ENCODE results near the gene TMEM151B.
A peak's percentile ranks its signal among the peaks of the same experiment; 100 is the strongest.

The TMEM151B gene

DNA sequence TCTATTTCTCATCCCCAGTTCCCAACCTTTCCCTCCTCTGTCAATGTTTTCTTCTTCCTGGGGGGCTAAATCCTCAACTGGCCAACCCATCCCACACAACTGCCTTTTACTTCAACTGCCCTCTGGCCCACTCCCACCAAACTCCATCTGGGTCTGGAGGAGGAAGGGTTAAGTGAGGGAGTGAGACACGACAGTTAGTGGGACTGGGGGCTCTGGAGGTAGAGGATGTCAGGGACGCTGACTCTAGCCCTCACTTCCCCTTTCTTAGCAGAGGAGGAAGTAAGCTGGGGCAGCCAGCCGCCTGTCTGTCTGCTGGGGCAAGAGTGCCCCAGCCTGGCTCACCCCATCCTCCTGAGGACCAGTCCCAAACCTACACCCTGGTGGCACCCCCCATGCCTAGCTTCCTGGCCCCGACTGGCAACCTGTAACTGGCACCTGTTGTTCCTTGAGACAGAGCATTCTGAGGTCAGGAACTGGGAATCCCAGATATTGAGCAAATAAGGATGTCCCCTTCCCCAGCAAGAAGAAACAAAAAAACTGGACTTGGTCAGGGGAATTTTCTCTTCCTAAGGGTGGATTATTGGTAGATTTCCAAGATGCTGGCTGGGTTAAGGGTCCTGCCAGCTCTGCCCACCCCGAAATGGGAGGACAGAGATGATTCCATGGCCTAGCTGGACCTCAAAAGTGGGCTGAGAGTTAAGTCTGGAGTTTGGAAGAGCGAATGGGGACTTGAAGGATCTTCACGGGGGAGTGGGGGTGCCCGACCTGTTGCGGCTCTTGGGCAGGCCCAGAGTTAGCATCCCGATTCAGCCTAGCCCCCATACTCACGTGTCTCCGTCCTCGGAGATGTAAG, 5.9 kb upstream of the TMEM151B start:
- no peak for DNase-seq (ENCODE audit: low read depth)

DNA sequence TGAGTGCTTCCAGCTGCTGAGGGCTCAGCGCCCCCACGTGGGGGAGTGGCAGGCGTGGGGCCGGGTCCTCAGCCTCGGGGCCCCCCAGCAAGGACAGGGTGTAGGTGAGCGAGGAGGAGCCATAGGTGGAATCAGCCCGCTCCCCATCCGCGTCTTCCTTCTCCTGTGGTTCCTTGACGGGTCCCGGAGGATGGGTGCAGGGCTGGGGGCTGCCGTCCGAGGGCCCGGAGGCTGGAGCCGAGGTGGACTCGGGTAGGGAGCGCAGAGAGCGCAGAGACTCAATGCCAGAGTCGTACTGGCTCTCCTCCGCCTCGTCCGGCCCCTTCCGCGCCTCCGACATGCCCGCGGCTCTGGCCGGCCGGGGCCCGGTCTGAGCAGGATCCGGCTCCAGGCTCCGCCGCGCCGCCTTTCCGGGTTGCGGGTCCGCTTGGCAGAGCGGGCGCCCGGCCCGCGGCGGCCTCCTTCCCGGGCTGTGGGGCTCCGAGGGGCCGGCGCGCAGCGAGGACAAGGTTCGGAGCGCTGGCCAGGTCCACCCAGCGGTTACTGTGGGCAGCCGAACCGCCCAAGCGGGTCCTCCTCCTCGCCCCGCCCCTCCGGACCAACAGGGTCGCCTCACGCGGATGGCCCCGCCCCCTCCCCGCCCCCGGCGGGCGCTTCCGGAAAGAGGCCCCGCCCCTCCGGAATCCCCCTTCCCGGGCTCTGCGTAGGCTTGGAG, 5.1 kb upstream of the TMEM151B start, which contains the start of gene NFKBIE:
TSS of gene NFKBIE (minus strand) at position 545 of the 715 bp plus-strand sequence. CDS start at position 340, 205 bp downstream.
- peak; percentile 84 for DNase-seq (ENCODE audit: low read depth)

DNA sequence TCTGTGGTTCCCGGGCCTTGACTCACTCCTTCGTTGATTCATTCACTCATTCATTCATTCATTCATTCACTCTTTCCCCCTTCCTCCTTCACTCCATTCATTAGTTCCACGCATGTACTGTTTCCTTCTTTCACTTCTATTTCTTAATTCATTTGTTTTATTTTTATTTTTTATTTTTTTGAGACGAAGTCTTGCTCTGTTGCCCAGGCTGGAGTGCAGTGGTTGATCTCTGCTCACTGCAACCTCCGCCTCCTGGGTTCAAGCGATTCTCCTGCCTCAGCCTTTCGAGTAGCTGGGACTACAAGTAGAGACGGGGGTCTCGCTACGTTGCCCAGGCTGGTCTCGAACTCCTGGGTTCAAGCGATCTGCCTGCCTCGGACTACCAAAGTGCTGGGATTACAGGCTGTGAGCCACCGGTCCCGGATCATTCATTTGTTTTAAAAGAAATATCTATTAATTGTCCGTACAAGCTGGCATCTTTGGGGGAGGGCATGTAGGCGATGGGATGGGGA, 4.5 kb upstream of the TMEM151B start:
- no peak for DNase-seq (ENCODE audit: low read depth)

GRCh38 chr6:44266347-44266746, 3.9 kb upstream of the TMEM151B start:
- no peak for DNase-seq (ENCODE audit: low read depth)

- no peak for DNase-seq (ENCODE audit: low read depth)
Measured at GRCh38 chr6:44267252-44267651, 3.0 kb upstream of the TMEM151B start.

DNA sequence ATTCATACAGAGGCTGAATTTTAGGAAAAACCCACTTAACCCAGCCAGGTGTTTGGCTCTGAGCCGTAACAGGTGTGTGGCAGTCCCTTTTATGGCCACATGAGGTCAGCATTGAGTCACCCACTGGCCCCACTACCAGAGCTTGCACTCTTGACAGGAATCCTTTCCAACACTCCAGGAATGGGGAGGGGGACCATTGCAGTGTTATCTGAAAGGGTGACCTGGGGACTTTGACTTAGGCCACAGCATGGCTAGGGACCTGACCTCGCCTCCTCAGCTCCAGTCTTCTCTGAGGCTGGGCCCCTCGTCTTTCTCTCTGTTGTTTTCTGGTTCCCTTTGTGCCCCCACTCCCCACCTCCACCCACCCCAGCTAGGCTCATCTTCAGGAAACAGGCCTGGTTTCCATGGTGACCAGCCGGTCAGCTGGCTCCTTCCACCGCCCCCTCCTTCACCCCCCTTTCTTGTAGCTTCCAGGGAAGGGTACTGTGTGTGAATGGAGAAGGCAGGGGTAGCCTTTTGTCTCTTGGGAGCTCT, 2.1 kb upstream of the TMEM151B start:
- DNase-seq (ENCODE audit: low read depth) = no peak

DNA sequence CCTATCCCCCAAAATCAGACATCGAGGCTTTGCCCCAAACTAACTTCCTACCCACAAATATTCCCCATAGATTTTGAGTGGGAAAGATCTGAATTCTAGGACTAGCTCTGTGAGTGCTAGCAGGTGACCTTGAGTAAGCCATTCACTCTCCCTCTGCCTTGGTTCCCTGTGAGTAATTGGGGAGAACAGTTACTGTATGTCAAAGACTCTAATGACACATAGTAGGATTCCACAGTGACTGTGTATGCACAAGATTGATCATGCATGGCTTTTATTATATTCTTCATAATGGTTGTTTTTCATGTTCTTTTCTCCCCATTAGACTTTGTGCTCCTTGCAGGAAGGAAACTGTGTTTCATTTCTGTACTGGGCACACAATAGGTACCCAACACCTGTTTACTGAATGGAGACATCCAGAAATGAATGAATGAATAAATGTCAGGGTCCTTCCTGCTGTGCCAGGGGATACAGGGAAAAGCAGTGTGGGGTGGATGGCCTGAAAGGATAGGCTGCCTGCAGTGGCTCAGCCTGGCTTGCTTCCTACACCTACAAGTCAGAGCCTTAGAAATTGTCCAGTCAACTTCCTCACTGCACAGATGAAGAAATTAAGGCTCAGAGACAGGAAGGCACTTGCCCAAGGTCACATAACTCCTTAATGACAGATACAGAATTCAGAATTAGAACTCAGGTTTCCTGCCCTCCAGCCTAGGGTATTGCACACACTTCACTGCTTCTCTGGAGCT, 901 bp upstream of the TMEM151B start:
- no peak for DNase-seq (ENCODE audit: low read depth)

DNA sequence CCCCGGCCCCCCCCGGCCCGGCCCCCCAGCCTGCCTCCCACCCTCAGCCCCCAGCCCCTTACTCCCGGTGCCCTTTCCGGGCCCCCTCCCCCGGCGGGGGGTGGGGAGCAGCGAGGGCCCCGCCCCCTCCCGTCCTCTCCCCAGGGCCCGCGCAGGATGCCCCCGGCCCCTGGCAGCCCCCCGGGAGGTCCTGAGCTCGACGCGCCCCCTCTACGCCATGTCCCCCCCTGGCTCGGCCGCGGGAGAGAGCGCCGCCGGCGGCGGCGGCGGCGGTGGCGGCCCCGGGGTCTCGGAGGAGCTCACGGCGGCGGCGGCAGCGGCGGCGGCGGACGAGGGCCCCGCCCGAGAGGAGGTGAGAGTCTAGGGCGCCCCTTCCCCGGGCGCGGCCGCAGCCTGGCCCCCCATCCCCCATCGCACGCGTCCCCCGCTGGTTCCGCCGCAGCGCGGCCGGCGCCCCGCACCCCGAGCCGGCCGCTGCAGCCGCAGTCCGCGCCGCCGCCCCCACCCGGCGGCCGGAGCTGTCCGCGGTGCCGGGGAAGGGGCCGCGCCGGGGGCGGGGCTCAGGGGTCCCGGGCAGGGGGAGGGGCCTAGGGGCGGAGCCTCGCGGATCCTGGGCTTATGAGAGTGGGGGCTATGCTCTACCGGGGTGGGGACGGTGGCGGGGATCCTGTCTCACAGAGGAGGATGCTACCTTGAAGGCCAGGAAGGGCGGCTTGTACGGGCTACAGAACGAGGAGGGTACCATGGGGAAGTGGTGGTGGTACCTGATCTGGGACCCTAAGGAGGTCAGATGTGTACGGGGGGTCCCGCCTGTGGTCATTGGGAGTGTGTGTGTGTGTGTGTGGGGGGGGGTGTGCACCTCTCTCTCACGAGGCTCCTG, 516 bp downstream of the TMEM151B start:
- DNase-seq (ENCODE audit: low read depth) = no peak

GRCh38 chr6:44271406-44271723, 1.1 kb downstream of the TMEM151B start:
- no peak for DNase-seq (ENCODE audit: low read depth)

DNA sequence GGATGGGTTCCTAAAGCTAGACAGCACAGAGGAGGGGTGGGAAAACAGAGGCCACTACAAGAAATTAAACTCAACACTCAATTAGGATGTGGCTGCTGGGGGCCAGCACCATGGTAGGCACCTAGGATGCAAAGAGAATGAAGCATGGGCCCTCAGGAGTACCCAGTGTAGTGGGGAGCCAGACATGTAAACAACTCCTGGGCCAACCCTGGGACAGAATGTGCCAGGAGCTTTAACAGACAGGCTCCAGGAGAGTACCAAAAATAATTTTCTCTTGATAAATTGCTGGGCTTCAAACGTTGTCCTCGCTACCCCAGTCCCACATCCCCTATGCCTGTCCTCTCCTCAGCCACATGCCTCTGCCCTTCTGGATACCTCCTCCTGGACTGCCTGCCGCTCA, 1.7 kb downstream of the TMEM151B start:
- no peak for DNase-seq (ENCODE audit: low read depth)

- no peak for DNase-seq (ENCODE audit: low read depth)
Measured at GRCh38 chr6:44272529-44272928, 2.3 kb downstream of the TMEM151B start.

DNA sequence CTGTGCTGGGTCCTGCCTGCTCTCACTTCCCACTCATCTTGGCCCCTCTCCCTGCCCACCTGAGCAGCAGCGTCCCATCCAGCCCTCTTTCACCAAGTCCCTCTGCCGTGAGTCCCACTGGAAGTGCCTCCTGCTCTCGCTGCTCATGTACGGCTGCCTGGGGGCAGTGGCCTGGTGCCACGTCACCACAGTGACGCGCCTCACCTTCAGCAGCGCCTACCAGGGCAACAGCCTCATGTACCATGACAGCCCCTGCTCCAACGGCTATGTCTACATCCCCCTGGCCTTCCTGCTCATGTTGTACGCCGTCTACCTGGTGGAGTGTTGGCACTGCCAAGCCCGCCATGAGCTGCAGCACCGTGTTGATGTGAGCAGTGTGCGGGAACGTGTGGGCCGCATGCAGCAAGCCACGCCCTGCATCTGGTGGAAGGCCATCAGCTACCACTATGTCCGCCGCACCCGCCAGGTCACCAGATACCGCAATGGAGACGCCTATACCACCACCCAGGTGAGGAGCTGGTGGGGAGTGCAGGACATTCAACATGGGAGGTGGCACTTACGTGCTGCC, 2.8 kb downstream of the TMEM151B start:
- no peak for DNase-seq (ENCODE audit: low read depth)

- DNase-seq (ENCODE audit: low read depth) = no peak
Measured at GRCh38 chr6:44273617-44274016, 3.4 kb downstream of the TMEM151B start.

DNA sequence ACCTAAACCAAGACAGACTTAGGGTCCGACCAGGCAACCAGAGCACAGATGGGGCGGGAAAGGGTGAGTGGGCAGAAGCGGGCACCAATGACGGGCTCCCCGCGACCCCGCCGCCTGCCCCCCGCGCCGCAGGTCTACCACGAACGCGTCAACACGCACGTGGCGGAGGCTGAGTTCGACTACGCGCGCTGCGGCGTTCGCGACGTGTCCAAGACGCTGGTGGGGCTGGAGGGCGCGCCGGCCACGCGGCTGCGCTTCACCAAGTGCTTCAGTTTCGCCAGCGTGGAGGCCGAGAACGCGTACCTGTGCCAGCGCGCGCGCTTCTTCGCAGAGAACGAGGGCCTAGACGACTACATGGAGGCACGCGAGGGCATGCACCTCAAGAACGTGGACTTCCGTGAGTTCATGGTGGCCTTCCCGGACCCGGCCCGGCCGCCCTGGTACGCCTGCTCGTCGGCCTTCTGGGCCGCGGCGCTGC, 5.1 kb downstream of the TMEM151B start:
- DNase-seq (ENCODE audit: low read depth) = no peak

DNA sequence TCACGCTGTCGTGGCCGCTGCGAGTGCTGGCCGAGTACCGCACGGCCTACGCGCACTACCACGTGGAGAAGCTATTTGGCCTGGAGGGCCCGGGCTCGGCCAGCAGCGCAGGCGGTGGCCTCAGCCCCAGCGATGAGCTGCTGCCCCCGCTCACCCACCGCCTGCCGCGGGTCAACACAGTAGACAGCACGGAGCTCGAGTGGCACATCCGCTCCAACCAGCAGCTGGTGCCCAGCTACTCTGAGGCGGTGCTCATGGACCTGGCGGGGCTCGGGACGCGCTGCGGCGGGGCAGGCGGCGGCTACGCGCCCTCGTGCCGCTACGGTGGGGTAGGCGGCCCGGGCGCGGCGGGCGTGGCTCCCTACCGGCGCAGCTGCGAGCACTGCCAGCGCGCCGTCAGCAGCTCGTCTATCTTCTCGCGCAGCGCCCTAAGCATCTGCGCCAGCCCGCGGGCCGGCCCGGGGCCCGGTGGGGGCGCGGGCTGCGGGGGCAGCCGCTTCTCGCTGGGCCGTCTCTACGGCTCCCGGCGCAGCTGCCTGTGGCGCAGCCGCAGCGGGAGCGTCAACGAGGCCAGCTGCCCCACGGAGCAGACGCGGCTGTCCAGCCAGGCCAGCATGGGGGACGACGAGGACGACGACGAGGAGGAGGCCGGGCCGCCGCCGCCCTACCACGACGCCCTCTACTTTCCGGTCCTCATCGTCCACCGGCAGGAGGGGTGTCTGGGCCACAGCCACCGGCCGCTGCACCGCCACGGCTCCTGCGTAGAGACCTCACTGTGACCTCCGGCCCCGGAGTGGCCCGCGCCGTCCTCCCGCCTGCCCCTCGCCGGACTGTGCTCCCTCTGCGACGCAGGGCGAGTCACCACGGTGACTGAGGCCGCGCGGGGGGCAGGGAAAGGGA, 5.7 kb downstream of the TMEM151B start:
- DNase-seq (ENCODE audit: low read depth) = no peak

- no peak for DNase-seq (ENCODE audit: low read depth)
Measured at GRCh38 chr6:44276667-44277640, 6.7 kb downstream of the TMEM151B start.

GRCh38 chr6:44277763-44278162, 7.5 kb downstream of the TMEM151B start:
- DNase-seq (ENCODE audit: low read depth) = no peak

GRCh38 chr6:44278315-44278714, 8.1 kb downstream of the TMEM151B start:
- no peak for DNase-seq (ENCODE audit: low read depth)

All from stromal cell of bone marrow (primary cell).